ENCODE measurements around the gene CCDC186.

Gene CCDC186

DNA sequence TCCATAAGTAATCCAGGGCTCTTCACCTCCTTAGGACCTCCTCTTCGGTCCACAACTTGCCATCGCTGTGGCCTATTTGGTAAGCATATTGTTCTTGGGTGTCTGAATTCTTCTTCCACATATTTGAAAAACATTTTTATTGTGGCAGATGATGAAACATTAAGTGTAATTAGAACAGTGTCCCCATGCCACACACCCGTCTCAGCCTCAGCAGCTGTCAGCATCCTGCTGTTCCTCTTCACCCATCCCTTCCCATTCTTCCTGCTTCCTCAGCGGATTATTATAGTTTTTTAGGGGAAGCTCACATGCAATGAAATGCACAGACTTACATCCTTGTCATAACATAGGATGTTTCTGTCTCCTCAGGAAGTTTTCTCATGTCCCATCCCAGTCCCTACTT is 25.2 kb upstream of the CCDC186 start:
- no peak overlapping the region for H2AFZ ChIP-seq

GRCh38 chr10:114195079-114195478 is 21.1 kb upstream of the CCDC186 start:
- H3K79me2 ChIP-seq = no peaks in the 10 kb centered on the region

More for the DNA sequence above, 25.2 kb upstream of the CCDC186 start:
- Histone ChIP-seq H3K27me3 (ENCODE audit: control insufficient read depth, insufficient read depth, low read length) (no peaks in the 10 kb centered on the region), H3K4me3 (ENCODE audit: low read depth, low read length) (no peak overlapping the region), H3K9me3 (ENCODE audit: control insufficient read depth, low read length) (no peaks in the 10 kb centered on the region), H3K27ac (no peak overlapping the region), H3K9ac (no peak overlapping the region), H3K4me2 (ENCODE audit: low read length) (no peak overlapping the region), H3K36me3 (ENCODE audit: control insufficient read depth, insufficient read depth, low read length) (no peaks in the 10 kb centered on the region), H3K79me2 (no peaks in the 10 kb centered on the region), H3K4me1 (no peaks in the 10 kb centered on the region)
- TF ChIP-seq CTCF (IDR thresholded peaks at IDR 0.05) = no peak

GRCh38 chr10:114189700-114190099 is 15.7 kb upstream of the CCDC186 start:
- Histone ChIP-seq H3K36me3 (ENCODE audit: control insufficient read depth, insufficient read depth, low read length) (no peaks in the 10 kb centered on the region), H3K27ac (no peak overlapping the region), H3K4me1 (no peaks in the 10 kb centered on the region), H3K9me3 (ENCODE audit: control insufficient read depth, low read length) (no peaks in the 10 kb centered on the region), H3K79me2 (no peaks in the 10 kb centered on the region), H3K4me2 (ENCODE audit: low read length) (no peak overlapping the region), H2AFZ (no peak overlapping the region), H3K27me3 (ENCODE audit: control insufficient read depth, insufficient read depth, low read length) (no peaks in the 10 kb centered on the region), H3K4me3 (ENCODE audit: low read depth, low read length) (no peak overlapping the region), H3K9ac (no peak overlapping the region)
- no peak for TF ChIP-seq CTCF (IDR thresholded peaks at IDR 0.05)

More at GRCh38 chr10:114195079-114195478, 21.1 kb upstream of the CCDC186 start:
- Histone ChIP-seq H3K4me3 (ENCODE audit: low read depth, low read length) (no peak overlapping the region), H3K9me3 (ENCODE audit: control insufficient read depth, low read length) (no peaks in the 10 kb centered on the region), H2AFZ (no peak overlapping the region), H3K36me3 (ENCODE audit: control insufficient read depth, insufficient read depth, low read length) (no peaks in the 10 kb centered on the region), H3K27me3 (ENCODE audit: control insufficient read depth, insufficient read depth, low read length) (no peaks in the 10 kb centered on the region), H3K4me2 (ENCODE audit: low read length) (no peak overlapping the region), H3K4me1 (no peaks in the 10 kb centered on the region), H3K9ac (no peak overlapping the region), H3K27ac (no peak overlapping the region)
- no peak for TF ChIP-seq CTCF (IDR thresholded peaks at IDR 0.05)

GRCh38 chr10:114188900-114189299 is 14.9 kb upstream of the CCDC186 start:
- H3K4me1 ChIP-seq = no peaks in the 10 kb centered on the region
- no peak overlapping the region for H3K4me2 ChIP-seq (ENCODE audit: low read length)
- H2AFZ ChIP-seq = no peak overlapping the region
- no peaks in the 10 kb centered on the region for H3K9me3 ChIP-seq (ENCODE audit: control insufficient read depth, low read length)
- no peak overlapping the region for H3K4me3 ChIP-seq (ENCODE audit: low read depth, low read length)
- no peaks in the 10 kb centered on the region for H3K79me2 ChIP-seq
- TF ChIP-seq CTCF (IDR thresholded peaks at IDR 0.05) = no peak
- no peaks in the 10 kb centered on the region for H3K36me3 ChIP-seq (ENCODE audit: control insufficient read depth, insufficient read depth, low read length)
- H3K27me3 ChIP-seq (ENCODE audit: control insufficient read depth, insufficient read depth, low read length) = no peaks in the 10 kb centered on the region
- H3K9ac ChIP-seq = no peak overlapping the region
- H3K27ac ChIP-seq = no peak overlapping the region

DNA sequence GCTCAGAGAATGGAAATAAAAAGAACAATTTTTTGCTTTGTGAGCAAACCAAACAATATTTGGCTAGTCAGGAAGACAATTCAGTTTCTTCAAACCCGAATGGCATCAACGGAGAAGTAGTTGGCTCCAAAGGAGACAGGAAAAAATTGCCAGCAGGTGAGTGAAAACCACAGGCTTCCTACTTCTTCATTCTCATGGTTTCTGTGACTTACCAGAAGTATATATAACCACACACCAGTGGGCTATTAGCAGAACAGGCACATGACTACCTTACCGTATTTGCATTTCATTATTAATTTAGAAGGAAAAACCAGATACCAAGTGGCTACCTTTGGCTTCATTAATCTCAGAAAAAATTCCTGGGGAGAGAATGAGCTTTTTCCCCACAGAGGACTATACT is 14.0 kb upstream of the CCDC186 start:
- Histone ChIP-seq H3K27me3 (ENCODE audit: control insufficient read depth, insufficient read depth, low read length) (no peaks in the 10 kb centered on the region), H3K4me1 (no peaks in the 10 kb centered on the region), H3K36me3 (ENCODE audit: control insufficient read depth, insufficient read depth, low read length) (no peaks in the 10 kb centered on the region), H3K4me2 (ENCODE audit: low read length) (no peak overlapping the region), H3K27ac (no peak overlapping the region), H3K9ac (no peak overlapping the region), H3K4me3 (ENCODE audit: low read depth, low read length) (no peak overlapping the region), H3K79me2 (no peaks in the 10 kb centered on the region), H3K9me3 (ENCODE audit: control insufficient read depth, low read length) (no peaks in the 10 kb centered on the region), H2AFZ (no peak overlapping the region)
- TF ChIP-seq CTCF (IDR thresholded peaks at IDR 0.05) = no peak

All from parathyroid adenoma (tissue), 2 donors.